HG03196 (cell line): Measurements from ENCODE around the gene ANXA10.
A peak's percentile ranks its signal among the peaks of the same experiment; 100 is the strongest.
"Not testable (repeated sequence)": the region's sequence is repeated elsewhere in the genome, so short reads cannot be mapped to it uniquely, and the experiment has no call there.

ENCODE experiments used
- ATAC-seq: cut with Tn5 transposase; IDR thresholded peaks from one replicate; pipeline ENCODE4 v1.9.1; 2021; ENCODE audit not compliant: unreplicated experiment

Gene ANXA10

DNA sequence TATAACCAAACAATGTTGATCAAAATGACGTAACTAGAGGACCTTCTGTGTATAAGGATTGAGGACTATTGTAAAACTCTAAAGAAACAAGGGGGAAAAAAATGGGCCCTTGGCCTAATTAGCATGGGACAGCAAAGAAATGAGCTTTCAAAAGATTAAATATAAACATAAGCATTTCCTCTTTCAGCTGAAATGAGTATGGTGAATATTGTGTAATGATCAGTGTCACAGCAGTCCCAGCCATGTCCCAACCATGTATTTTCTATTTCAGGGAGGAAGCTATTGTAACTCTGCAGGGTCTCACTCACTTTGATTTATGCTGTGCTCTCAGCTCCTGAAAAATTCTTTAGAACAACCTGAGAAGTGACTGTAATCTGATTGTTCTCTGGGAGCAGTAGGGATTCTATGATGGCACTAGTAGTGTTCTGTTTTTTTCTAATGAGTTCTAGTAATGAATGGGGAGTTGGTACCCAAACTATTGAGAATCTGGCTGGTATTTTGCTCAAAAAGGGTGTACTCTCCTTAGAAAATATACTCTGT, 25.8 kb downstream of the ANXA10 start:
- ATAC-seq = no peak

DNA sequence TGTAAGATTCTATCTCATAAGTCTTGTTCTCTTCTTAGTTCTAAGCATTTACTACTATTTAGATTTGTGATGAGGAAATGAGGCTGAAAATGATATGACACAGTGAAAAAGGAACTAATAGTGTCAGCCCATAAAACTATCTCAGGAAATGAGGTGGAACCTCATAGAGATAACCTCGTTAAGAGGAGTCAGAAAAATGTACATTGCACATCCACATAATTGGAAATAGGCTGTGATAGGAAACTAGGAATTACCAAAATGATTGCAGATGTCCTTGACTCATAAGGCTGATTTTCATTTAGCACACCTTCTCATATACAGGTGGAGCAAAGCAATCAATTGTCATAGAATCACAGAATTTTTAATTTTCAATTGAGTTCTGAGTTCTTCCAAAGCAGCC, 26.8 kb downstream of the ANXA10 start:
- ATAC-seq = no peak

DNA sequence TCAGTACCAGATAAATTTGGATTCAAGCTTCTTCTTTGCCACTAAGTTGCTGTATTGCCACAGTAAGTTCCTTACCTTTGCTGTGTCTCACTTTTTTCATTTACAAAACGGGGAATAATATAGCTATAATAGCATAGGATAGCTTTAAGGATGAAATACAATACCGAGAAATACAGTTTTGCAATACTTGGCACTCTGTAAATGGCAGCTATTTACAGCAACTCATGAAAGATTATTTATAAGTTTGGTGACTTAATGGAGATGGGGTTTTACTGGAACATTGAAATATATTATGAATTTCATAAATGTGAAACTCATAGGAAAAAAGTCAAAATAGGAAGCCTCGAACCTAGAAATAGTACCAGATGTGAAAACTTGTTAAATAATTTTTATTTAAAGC, 27.6 kb downstream of the ANXA10 start:
- no peak for ATAC-seq

DNA sequence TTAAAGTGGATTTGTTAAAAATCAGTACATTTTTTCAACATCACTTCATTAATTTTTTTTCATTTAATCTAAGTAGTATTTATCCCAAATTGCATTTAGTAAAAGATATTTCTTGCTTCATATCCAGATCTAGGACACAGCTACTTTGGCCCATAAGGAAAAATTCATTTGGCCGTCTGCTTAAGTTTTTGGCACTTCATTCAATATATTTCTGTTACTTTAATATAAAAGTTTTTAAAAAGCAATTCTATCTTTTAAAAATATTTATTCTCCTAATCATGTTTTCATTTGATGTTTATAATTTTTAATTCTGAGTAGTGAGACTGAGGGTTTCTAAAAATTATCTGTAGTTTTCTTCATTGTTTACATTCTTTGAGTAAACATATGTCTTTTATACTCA, 28.5 kb downstream of the ANXA10 start:
- ATAC-seq = no peak

DNA sequence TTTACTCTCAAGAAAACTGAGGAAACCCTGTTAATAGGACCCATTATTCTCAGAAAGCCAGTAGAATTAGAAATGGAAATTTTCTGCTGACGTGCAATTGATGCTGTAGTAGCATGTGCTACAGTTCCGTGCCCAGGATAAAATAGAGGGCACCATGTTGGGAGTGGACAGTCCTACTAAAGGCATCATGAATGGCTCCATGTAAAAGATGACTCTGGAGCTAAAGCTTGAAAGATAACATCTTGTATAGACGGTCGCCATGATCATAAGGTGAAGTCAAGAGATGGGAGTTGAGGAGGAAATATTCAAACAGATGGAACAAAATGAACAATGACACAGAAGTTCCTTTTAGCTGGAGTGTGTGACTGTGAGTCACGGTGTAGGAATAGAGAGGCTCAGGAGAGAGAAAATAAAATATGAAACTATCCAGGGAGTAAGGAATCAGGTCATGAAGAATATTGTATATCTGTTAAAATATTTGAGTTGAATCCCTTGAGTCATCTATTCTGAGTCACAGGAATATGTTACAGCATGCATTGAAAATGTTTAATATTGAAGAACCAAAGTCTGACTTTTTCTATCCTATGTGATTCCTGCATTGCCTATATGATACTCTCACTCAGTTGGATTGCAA, 31.8 kb downstream of the ANXA10 start:
- ATAC-seq = no peak

DNA sequence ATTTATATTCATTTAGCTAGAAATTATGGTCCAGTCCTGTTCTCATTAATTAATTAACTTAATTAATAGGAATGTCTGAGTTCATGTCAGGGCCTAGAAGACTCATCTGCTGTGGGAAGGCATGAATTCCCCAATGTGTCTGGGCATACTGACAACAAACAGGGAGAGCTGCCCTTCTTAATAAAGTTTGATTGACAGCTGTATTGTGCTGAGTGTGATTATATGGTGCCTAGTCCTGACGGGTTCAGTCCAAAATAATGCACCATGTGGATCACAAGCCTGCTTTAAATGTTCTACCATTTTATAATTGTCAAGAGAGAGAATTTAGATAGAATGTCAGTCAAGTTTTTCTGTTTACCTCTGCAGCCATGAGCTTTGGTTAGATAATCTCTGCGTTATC, 34.6 kb downstream of the ANXA10 start:
- ATAC-seq = no peak

DNA sequence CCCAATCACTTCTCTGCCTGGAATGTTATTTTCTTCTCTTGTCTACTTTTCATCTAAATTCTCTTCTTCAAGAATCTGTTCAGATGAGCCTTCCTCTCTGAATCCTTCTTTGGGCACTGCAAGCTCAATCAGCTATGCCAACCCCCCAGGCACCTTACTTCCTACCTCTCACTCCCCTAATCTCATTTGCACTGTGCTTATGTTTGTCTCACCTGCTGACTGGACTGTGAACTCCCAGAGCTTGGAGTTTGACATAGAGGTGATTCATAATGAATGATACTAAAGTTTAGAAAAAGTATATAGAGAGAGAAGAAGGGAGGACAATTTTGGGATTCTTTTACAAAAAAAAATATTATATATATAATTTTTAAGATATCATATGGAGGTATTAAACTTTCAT, 36.3 kb downstream of the ANXA10 start:
- no peak for ATAC-seq

DNA sequence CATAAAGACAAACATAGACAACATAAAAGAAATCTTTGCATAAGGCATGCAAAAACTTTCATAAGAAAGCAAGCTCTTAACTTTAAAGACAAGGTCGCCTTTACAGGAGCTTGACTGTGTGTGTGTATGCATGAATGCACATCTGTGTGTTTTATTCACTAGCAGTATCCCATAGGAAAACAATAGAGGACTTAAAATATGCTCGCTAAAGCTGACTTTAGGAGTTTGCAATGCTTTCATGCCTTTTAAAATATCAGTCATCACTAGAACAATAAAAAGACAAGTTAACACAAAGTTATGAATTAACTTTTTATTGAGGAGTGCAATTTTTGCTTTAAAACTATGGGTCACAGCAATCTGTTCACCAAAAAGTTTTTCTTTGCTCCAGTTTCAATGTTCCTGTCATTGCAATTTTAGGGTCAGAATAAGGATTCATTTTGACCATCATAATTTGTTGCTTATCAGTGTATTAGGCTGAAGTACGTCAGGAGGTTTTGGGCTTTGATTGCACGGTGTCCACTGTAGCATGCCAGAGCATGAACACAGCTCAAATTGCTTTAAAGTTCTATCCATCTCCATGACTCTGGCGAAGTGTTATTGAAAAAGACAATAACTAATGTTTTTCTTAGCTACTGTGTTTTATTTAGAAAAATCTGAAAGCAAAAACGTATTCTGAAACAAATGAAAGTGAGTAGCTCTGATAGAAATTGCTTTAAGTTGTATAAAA, 36.9 kb downstream of the ANXA10 start:
- ATAC-seq = no peak

DNA sequence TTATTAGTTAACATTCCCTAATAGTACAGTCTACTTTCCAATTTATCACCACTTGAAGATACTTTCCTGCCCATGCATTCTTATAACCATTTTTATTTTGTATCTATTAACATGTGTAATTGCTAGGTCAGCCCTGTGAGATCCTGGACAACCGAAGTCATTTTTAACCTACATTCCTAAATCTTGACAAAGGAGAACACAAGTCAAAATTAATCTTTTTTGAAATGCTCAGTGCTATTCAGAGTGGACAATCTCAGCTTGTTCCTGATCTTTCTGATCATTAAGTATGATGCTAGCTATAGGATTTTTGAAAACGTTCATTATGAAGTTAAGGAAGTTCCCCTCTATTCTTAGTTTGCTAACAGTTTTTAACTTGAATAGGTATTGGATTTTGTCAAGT, 37.5 kb downstream of the ANXA10 start:
- no peak for ATAC-seq

DNA sequence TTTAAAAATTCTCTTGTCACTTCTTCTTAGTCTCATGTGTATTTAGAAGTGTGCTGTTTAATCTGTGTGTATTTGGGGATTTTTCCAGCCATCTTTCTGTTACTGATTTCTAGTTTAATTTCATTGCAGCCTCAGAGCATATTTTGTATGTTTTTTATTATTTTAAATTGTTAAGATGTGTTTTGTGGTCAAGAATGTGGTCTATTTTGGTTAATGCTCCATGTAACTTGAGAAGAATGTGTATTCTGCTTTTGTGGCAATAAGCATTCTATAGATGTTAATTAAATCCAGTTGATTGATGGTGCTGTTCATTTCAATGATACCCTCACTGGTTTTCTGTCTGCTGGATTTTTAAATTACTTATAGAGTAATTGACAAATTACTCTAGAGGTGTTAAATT, 38.9 kb downstream of the ANXA10 start:
- ATAC-seq = no peak

DNA sequence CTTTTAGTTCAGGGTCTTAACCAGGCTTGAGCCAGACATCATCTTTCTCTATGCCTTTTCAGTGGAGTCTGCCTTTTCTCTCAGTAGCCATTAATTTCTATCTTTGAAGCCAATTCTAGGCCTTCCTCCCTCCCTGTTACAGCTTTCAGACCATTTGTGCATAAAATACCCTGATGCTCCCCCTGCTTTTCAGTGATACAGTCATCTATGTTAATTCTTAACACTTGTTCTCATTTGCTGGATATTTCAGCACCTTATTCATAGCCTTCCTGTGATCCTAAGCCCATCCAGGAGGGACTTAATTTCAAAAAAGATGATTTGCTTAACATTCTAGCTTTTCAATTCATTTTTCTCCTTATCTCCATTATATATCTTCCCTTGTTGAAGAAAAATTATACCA, 42.3 kb downstream of the ANXA10 start:
- no peak for ATAC-seq

DNA sequence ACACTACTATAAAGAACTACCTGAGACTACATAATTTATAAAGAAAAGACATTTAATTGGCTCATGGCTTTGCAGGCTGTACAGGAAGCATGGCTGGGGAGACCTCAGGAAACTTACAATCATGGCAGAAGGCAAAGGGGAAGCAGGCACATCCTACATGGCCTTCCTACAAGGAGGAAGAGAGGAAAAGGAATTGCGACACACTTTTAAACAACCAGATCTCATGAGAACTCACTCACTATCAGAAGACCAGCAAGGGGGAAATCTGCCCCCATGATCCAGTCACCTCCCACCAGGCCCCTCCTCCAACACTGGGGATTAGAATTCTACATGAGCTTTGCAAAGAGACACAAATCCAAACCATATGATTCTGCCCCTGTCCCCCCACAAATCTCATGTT, 43.5 kb downstream of the ANXA10 start:
- ATAC-seq = not testable (repeated sequence)

DNA sequence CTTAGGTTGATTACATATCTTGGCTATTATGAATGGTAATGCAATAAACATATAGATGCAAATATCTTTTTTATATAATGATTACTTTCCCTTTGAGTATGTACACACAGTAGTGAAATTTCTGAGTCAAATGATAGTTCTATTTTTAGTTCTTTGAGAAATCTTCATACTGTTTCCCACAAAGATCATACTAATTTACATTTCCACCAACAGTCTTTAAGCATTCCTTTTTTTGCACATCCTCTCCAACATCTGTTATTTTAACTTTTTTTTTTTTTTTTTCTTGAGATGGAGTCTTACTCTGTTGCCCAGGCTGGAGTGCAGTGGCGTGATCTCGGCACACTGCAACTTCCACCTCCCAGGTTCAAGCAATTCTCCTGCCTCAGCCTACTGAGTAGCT, 45.4 kb downstream of the ANXA10 start:
- not testable (repeated sequence) for ATAC-seq

DNA sequence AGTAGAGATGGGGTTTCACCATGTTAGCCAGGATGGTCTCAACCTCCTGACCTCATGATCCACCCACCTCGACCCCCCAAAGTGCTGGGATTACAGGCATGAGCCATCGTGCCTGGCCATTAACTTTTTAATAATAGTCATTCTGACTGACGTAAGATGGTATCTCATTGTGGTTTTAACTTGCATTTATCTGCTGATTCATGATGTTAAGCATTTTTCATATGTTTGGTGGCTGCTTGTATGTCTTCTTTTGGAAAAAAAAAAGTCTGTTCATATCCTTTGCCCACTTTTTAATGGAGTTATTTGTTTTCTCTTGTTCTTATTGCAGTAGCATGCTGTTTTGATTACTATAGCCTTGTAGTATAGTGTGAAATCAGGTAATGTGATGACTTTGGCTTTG, 45.8 kb downstream of the ANXA10 start:
- no peak for ATAC-seq

DNA sequence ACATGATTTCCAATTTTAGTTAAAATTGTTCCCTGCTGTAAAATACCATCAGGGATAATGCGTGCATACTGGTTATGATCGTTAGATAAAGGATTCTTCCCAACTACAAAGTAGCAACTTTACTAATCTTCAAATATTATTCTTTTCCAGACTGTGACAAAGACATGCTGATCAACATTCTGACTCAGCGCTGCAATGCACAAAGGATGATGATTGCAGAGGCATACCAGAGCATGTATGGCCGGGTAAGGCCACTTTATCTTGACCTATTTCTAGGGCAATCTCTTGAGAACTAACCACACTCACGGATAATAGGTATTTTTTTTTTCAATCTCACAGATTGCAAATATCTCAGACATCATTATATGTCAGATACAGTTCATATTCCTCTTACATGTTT, 47.0 kb downstream of the ANXA10 start:
- no peak for ATAC-seq

DNA sequence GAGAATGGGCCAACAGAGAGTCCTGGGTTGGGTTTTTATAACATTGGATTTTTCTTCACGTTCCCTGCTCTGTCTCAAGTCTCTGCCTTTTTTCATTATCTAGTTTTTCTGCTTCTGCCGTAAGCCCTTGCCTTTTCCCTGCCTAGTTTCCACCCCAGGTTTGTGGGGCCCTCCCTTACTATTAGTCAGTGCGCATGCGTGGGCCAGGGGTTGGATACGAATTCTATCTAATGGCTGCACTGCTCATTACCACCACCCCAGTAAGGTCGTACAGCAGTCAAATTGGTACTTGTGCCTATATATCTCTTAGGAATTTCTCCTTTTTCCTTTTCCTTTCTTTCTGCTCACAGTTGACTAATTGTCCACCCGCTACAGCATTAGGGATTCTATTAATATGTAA, 49.4 kb downstream of the ANXA10 start:
- no peak for ATAC-seq

DNA sequence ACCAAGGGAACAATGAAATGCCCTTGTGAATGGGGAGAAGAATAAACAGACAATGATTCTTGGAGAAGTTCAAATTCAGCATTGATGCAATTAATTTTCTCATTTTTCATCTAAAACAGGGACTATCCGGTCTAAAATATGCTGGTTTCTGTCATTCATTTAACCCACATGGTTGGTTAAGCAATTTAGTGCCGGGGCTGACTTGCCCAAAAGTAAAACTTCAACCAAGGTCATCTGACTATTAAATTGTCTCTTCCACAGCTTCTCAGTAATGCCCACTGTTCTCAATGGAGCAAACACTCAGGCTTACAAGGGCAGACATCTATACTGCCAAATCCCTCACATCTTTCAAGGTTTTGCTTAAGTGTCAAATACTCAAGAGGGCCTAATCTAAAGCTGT, 51.3 kb downstream of the ANXA10 start:
- no peak for ATAC-seq

DNA sequence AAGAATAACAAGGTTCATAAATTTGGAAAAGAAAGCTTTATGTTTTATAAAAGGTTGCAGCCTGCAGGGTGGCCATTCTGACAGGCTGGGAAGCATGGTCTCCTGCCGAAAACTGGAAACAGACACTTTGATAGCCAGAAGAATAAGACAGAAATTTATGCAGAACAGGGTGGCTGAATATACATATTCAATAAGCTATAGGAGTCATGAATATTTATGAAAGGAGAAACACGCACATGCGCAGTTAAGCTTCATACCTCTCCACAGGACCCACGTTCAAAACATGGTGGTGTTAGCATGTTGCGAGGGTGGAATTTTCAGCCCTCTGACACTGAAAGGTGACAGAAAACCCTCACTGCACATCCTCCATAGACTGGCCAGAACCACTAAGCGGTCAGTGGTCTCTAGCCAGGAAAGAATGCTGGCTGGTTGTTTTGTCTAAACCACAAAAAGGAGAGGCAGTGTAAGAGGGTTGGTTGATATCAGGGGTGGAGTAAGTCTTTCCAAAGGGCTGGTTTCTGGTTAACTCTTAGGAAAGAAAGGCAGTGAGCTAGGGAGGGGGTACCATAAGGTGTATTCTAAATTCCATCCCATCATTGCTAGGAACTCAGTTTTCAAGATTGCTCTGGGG, 58.2 kb downstream of the ANXA10 start:
- no peak for ATAC-seq

DNA sequence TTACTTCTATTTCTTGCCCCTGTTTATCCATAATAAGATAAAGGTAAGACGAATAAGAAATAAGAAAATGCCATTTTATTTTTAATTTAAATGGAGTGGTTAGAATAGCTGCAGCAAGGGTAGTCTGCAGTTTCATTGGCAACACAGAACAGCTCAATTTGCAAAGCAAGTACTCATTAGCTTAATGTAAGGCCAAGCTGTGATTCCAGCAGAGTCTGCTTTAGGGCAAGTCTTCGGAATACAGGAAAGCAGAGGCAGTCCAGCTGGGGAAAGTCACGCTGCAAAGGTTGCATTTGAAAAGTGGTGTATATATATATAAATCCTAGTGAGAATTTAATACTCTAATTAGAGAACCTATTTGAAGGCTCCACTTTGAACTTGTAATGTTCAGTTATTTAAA, 59.0 kb downstream of the ANXA10 start:
- no peak for ATAC-seq

DNA sequence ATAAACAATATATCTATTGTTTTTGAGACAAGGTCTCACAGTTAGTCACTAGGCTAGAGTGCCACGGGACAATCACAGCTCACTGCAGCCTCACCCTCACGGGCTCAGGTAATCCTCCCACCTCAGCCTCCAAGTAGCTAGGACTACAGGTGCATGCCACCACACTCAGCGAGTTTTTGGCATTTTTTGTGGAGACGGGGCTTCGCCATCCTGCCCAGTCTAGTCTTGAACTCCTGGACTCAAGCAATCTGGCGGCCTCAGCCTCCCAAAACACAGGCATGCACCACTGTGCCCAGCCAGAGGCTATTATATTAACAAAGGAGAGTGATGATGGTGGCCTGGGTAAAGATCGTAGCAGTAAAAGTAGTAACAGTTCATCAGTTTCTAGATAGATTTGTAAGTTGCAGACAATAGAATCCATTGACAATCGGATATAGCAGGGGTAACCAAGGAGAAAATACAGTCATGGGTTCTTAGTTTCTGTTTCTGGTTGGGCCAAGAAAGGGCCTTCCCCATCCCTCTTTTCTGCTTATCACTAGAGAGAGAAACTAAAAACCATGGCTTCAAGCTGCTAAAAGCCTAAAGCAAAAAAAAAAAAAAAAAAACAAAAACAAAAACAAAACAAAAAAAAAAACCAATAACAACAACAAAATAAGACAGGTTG, 60.6 kb downstream of the ANXA10 start:
- peak; percentile 39 for ATAC-seq

DNA sequence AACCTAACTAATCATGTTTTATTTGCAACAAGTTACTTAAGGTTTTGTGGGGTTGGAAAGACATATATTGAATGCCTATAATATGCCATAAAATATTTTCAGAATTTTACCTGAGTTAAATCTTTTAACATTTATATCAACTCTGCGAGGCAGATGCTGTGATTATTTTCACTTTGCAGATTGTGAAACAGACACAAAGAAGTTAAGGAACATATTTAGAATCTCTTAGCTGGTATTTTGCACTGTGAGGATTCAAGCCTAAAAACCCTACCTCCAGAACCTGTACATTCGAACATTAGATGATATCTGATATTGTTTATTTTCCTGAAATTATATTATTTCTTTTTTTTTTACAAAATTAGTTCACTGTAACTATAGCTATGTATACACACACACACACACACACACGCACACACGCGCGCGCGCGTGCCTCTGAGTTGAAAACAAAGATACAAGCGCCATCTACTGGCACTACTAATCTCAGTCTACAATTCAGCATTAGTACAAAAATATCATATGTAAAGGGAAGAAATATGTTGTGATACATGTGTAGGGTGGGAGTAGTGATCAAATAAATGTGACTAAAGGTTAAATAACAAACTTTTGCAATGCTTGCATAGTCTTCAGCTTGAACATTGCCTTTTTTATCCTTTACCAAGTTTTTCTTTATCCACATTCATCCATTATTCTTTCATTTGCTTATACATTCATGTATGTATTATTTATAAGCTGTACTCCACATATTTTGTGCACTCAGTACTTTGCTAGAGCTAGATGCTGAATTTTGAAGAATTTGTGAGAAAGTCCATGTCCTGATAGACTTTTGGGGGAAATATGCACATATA, 61.5 kb downstream of the ANXA10 start:
- ATAC-seq = peak; percentile 88
